ENCODE results near the gene ZNF423.
A peak's percentile ranks its signal among the peaks of the same experiment; 100 is the strongest.

The ZNF423 gene

GRCh38 chr16:49529411-49530045, 326.4 kb downstream of the ZNF423 start:
- TF ChIP-seq GATA3 (IDR thresholded peaks at IDR 0.05; ENCODE audit: low read depth, low read length) (no peak), GATA2 (IDR thresholded peaks at IDR 0.05; ENCODE audit: low read depth, low read length) (no peak)

GRCh38 chr16:49528866-49529288, 327.0 kb downstream of the ZNF423 start:
- TF ChIP-seq GATA2 (IDR thresholded peaks at IDR 0.05; ENCODE audit: low read depth, low read length) (no peak), GATA3 (IDR thresholded peaks at IDR 0.05; ENCODE audit: low read depth, low read length) (no peak)

GRCh38 chr16:49528060-49528865, 327.6 kb downstream of the ZNF423 start:
- TF ChIP-seq GATA2 (IDR thresholded peaks at IDR 0.05; ENCODE audit: low read depth, low read length) (peak; percentile 98), GATA3 (IDR thresholded peaks at IDR 0.05; ENCODE audit: low read depth, low read length) (peak; percentile 71; the same call in 1 of the 2 replicates)

- no peak for TF ChIP-seq GATA3 (IDR thresholded peaks at IDR 0.05; ENCODE audit: low read depth, low read length)
- TF ChIP-seq GATA2 (IDR thresholded peaks at IDR 0.05; ENCODE audit: low read depth, low read length), result no peak
Measured at GRCh38 chr16:49527611-49528010, 328.3 kb downstream of the ZNF423 start.

- TF ChIP-seq GATA2 (IDR thresholded peaks at IDR 0.05; ENCODE audit: low read depth, low read length) (no peak), GATA3 (IDR thresholded peaks at IDR 0.05; ENCODE audit: low read depth, low read length) (no peak)
Measured at GRCh38 chr16:49526860-49527365, 329.0 kb downstream of the ZNF423 start.

- TF ChIP-seq GATA2 (IDR thresholded peaks at IDR 0.05; ENCODE audit: low read depth, low read length), result no peak
- TF ChIP-seq GATA3 (IDR thresholded peaks at IDR 0.05; ENCODE audit: low read depth, low read length), result no peak
Measured at GRCh38 chr16:49524947-49525315, 331.0 kb downstream of the ZNF423 start.

- no peak for TF ChIP-seq GATA3 (IDR thresholded peaks at IDR 0.05; ENCODE audit: low read depth, low read length)
- 0 out of 2 replicates have a peak, but pooled peaks have one; percentile 32 for TF ChIP-seq GATA2 (IDR thresholded peaks at IDR 0.05; ENCODE audit: low read depth, low read length)
Measured at GRCh38 chr16:49524216-49524946, 331.5 kb downstream of the ZNF423 start.

GRCh38 chr16:49523435-49524159, 332.3 kb downstream of the ZNF423 start:
- TF ChIP-seq GATA2 (IDR thresholded peaks at IDR 0.05; ENCODE audit: low read depth, low read length), result no peak
- TF ChIP-seq GATA3 (IDR thresholded peaks at IDR 0.05; ENCODE audit: low read depth, low read length), result no peak

GRCh38 chr16:49521734-49522325, 334.1 kb downstream of the ZNF423 start:
- TF ChIP-seq GATA3 (IDR thresholded peaks at IDR 0.05; ENCODE audit: low read depth, low read length), result no peak
- no peak for TF ChIP-seq GATA2 (IDR thresholded peaks at IDR 0.05; ENCODE audit: low read depth, low read length)

- TF ChIP-seq GATA3 (IDR thresholded peaks at IDR 0.05; ENCODE audit: low read depth, low read length) (no peak), GATA2 (IDR thresholded peaks at IDR 0.05; ENCODE audit: low read depth, low read length) (no peak)
Measured at GRCh38 chr16:49520492-49521038, 335.3 kb downstream of the ZNF423 start.

- TF ChIP-seq GATA2 (IDR thresholded peaks at IDR 0.05; ENCODE audit: low read depth, low read length), result no peak
Measured at GRCh38 chr16:49519741-49520140, 336.2 kb downstream of the ZNF423 start.

GRCh38 chr16:49519008-49519656, 336.8 kb downstream of the ZNF423 start:
- no peak for TF ChIP-seq GATA3 (IDR thresholded peaks at IDR 0.05; ENCODE audit: low read depth, low read length)
- no peak for TF ChIP-seq GATA2 (IDR thresholded peaks at IDR 0.05; ENCODE audit: low read depth, low read length)

Data from SH-SY5Y (cell line).